ENCODE results near the gene SUCLG2. TPM values are rescaled to one million over a fixed set of nuclear protein-coding genes. Genes with fewer than 3 reads are reported as not detected.

Gene SUCLG2
- polyA plus RNA-seq, 2 of the 4 experiments (the other 2 are of a cell fraction): 39.8 to 61.3 TPM

- TF ChIP-seq ATOH8 (CRISPR knock-in tag; IDR thresholded peaks at IDR 0.05; ENCODE audit: low read depth) (no peak), PHF8 (IDR thresholded peaks at IDR 0.05; ENCODE audit: borderline replicate concordance, low read depth) (no peak)
Observed at GRCh38 chr3:67569324-67569723, 85.1 kb downstream of the SUCLG2 start (continued).

GRCh38 chr3:67567893-67568292 is 86.5 kb downstream of the SUCLG2 start:
- H3K4me1 ChIP-seq: no peaks in the 10 kb centered on the region
- ATAC-seq (no peak), DNase-seq (ENCODE audit: low read depth in 1 of 2, low spot score in 1 of 2) (no peak), FAIRE-seq (no peak)
- H3K27ac ChIP-seq: no peak overlapping the region
- H3K9me3 ChIP-seq: peaks cover 6% of the 10 kb centered on the region; the same call in 2 of the 3 replicates
- ChIA-PET POLR2A (no interaction called here), CTCF (interaction anchor here (1.7 kb wide), 1 partner anchor 12 kb away, joined by 3 read pairs; no protein-coding TSS in a partner anchor)
- 75% methylated on average over 5 of the region's 5 CpGs for WGBS (ENCODE audit: missing lambda C conversion rate)
- H3K4me2 ChIP-seq: no peak overlapping the region
- H3K4me3 ChIP-seq: no peak overlapping the region
- TF ChIP-seq MAX (IDR thresholded peaks at IDR 0.05) (no peak), ZSCAN20 (CRISPR knock-in tag; IDR thresholded peaks at IDR 0.05) (no peak), JUNB (IDR thresholded peaks at IDR 0.05) (no peak), MYC (IDR thresholded peaks at IDR 0.05; ENCODE audit: borderline replicate concordance, low read length) (no peak), FOSB (CRISPR knock-in tag; IDR thresholded peaks at IDR 0.05) (no peak), PBX3 (IDR thresholded peaks at IDR 0.05) (no peak), ELK1 (IDR thresholded peaks at IDR 0.05; ENCODE audit: low read depth, low read length) (no peak), MAFK (IDR thresholded peaks at IDR 0.05; ENCODE audit: partially characterized antibody) (no peak), RARB (CRISPR knock-in tag; IDR thresholded peaks at IDR 0.05) (no peak)

GRCh38 chr3:67564973-67565372 is 89.4 kb downstream of the SUCLG2 start:
- DNase-seq (ENCODE audit: low read depth in 1 of 2, low spot score in 1 of 2) (no peak), FAIRE-seq (no peak), ATAC-seq (no peak)
- 96% methylated on average over 1 of the region's 1 CpG for WGBS (ENCODE audit: missing lambda C conversion rate)
- Histone ChIP-seq H3K4me3 (no peak overlapping the region), H3K4me1 (peaks cover 16% of the 10 kb centered on the region; the same call in 2 of the 3 replicates), H3K9me3 (no peaks in the 10 kb centered on the region), H3K27ac (no peak overlapping the region), H3K4me2 (no peak overlapping the region)
- POLR2A ChIA-PET: no interaction called here
- TF ChIP-seq HOXB5 (CRISPR knock-in tag; IDR thresholded peaks at IDR 0.05) (no peak), HOXB13 (CRISPR knock-in tag; IDR thresholded peaks at IDR 0.05; ENCODE audit: low read depth) (no peak), HDAC2 (IDR thresholded peaks at IDR 0.05) (no peak), KDM5A (IDR thresholded peaks at IDR 0.05) (no peak), E2F6 (IDR thresholded peaks at IDR 0.05; ENCODE audit: borderline replicate concordance, low read depth) (no peak), FOSB (CRISPR knock-in tag; IDR thresholded peaks at IDR 0.05) (no peak), HMGXB4 (CRISPR knock-in tag; IDR thresholded peaks at IDR 0.05; ENCODE audit: borderline replicate concordance) (no peak), EHMT2 (IDR thresholded peaks at IDR 0.05; ENCODE audit: low read depth) (no peak), GATA3 (IDR thresholded peaks at IDR 0.05; ENCODE audit: borderline replicate concordance) (no peak), RFX5 (IDR thresholded peaks at IDR 0.05) (no peak), CHD4 (IDR thresholded peaks at IDR 0.05; ENCODE audit: borderline replicate concordance) (no peak), JUNB (IDR thresholded peaks at IDR 0.05) (no peak)
- CTCF ChIA-PET: no interaction called here
